ENCODE results near the gene ANKRD42. TPM values are rescaled to one million over a fixed set of nuclear protein-coding genes. Genes with fewer than 3 reads are reported as not detected.

ANKRD42 gene
- total RNA-seq, 1 experiment from 2014 or later: 16.6 TPM

DNA sequence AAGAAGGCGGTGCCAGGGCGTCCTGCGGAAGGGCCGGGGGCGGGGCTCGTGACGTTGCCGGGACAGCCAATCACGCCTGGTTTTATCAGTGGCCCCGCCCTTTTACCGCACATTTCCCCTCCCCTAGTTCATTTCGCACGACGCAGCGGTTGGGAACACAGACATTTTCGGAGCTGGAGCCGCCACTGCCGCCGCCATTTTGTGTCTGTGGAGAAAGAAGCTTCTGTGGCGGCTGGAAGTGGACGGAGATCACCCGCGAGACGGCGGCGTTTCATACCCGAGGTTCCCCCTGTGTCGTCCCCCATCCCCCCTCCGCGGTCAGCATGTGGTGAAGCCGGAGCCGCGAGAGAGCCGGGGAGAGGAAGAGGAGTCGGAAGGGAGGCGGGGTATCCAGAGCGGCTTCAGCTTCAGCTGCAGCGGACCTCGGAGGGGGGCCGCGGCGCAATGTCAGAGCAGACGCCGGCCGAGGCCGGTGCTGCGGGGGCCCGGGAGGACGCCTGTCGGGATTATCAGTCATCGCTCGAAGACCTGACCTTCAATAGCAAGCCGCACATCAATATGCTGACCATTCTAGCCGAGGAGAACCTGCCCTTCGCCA lies 36.4 kb upstream of the ANKRD42 start, which contains the start of gene PCF11:
PCF11 (plus strand) TSS at position 136 of the 598 bp plus-strand sequence; CDS start at position 445, 309 bp downstream.
- DNase-seq: no peak
- Histone ChIP-seq H3K4me1 (ENCODE audit: low read length) (peaks cover 45% of the 10 kb centered on the region), H3K36me3 (ENCODE audit: insufficient read depth, low read length) (peaks cover 44% of the 10 kb centered on the region), H4K20me1 (ENCODE audit: insufficient read depth, low read depth, low read length) (peaks cover 24% of the 10 kb centered on the region), H3K27me3 (ENCODE audit: low read length) (no peaks in the 10 kb centered on the region), H3K9me2 (replicated peaks; ENCODE audit: insufficient read depth, low read length) (no peaks in the 10 kb centered on the region), H3K9ac (ENCODE audit: low read length) (peak within 1 kb of the TSS; percentile 87), H3K4me2 (ENCODE audit: low read depth, low read length, poor library complexity, severe bottlenecking) (peak within 1 kb of the TSS; percentile 96), H3K79me2 (ENCODE audit: low read length) (peaks cover 51% of the 10 kb centered on the region), H2AFZ (ENCODE audit: low read length) (peak within 1 kb of the TSS; percentile 90), H3K4me3 (ENCODE audit: low read length) (peak within 1 kb of the TSS; percentile 86), H3K9me3 (ENCODE audit: low read length) (no peaks in the 10 kb centered on the region), H3K27ac (ENCODE audit: low read length) (peak within 1 kb of the TSS; percentile 93)

DNA sequence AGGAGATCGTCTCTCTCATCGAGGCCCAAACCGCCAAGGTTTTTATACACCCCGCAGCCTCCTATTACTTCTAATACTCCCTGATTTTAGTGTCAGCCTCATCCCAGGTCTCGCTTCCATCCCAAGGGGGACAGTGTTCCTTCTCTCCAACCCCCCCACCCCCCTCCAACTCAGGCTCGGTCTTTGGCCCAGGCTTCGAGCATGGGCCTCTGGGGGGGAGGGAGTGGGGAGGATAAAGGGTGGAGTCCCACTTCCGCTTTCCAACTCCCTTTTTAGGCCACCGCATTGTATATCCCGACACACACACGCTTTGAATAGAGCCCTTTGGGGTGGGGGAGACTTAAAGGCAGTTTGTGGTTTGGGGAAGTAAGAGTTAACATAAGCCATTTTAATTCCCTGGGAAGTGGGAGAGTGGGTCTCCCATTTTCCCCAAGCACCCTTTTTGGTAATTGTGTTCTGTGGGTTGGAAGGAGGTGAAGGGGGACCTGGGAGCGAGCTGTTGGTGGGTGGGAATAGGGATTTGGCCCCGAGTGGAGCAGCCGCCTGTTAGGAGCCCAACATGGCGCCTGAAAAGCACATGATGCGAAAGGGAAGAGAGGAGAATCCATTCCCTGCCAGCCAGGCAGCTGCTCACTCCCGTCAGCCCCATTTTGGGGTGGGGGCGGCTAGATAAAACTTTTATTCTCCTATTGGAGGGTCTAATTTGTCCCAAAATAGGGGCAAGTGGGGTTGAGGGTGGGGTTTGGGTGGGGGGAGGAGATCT lies 35.7 kb upstream of the ANKRD42 start:
- Histone ChIP-seq H3K9ac (ENCODE audit: low read length) (peak overlapping the region; percentile 87), H3K4me3 (ENCODE audit: low read length) (peak overlapping the region; percentile 84), H3K9me2 (replicated peaks; ENCODE audit: insufficient read depth, low read length) (no peaks in the 10 kb centered on the region), H3K4me1 (ENCODE audit: low read length) (peaks cover 52% of the 10 kb centered on the region), H3K79me2 (ENCODE audit: low read length) (peaks cover 58% of the 10 kb centered on the region), H3K27me3 (ENCODE audit: low read length) (no peaks in the 10 kb centered on the region), H4K20me1 (ENCODE audit: insufficient read depth, low read depth, low read length) (peaks cover 24% of the 10 kb centered on the region), H3K27ac (ENCODE audit: low read length) (peak overlapping the region; percentile 93), H3K36me3 (ENCODE audit: insufficient read depth, low read length) (peaks cover 45% of the 10 kb centered on the region), H2AFZ (ENCODE audit: low read length) (no peak overlapping the region), H3K9me3 (ENCODE audit: low read length) (no peaks in the 10 kb centered on the region), H3K4me2 (ENCODE audit: low read depth, low read length, poor library complexity, severe bottlenecking) (peak overlapping the region; percentile 78)
- DNase-seq: peak; percentile 93

- no peaks in the 10 kb centered on the region for H3K27me3 ChIP-seq (ENCODE audit: low read length)
- peaks cover 64% of the 10 kb centered on the region for H3K79me2 ChIP-seq (ENCODE audit: low read length)
- H3K27ac ChIP-seq (ENCODE audit: low read length): peak overlapping the region; percentile 93
- H4K20me1 ChIP-seq (ENCODE audit: insufficient read depth, low read depth, low read length): peaks cover 24% of the 10 kb centered on the region
- no peak overlapping the region for H2AFZ ChIP-seq (ENCODE audit: low read length)
- peaks cover 49% of the 10 kb centered on the region for H3K36me3 ChIP-seq (ENCODE audit: insufficient read depth, low read length)
- H3K9me2 ChIP-seq (replicated peaks; ENCODE audit: insufficient read depth, low read length): no peaks in the 10 kb centered on the region
- DNase-seq: no peak
- peaks cover 58% of the 10 kb centered on the region for H3K4me1 ChIP-seq (ENCODE audit: low read length)
- H3K4me3 ChIP-seq (ENCODE audit: low read length): peak overlapping the region; percentile 84
- peak overlapping the region; percentile 78 for H3K4me2 ChIP-seq (ENCODE audit: low read depth, low read length, poor library complexity, severe bottlenecking)
- no peaks in the 10 kb centered on the region for H3K9me3 ChIP-seq (ENCODE audit: low read length)
- peak overlapping the region; percentile 87 for H3K9ac ChIP-seq (ENCODE audit: low read length)
These were observed 35.1 kb upstream of the ANKRD42 start for GRCh38 chr11:83158357-83158786.

GRCh38 chr11:83158965-83159901 lies 34.3 kb upstream of the ANKRD42 start:
- peaks cover 65% of the 10 kb centered on the region for H3K4me1 ChIP-seq (ENCODE audit: low read length)
- peaks cover 24% of the 10 kb centered on the region for H4K20me1 ChIP-seq (ENCODE audit: insufficient read depth, low read depth, low read length)
- no peak overlapping the region for H2AFZ ChIP-seq (ENCODE audit: low read length)
- peak overlapping the region; percentile 93 for H3K27ac ChIP-seq (ENCODE audit: low read length)
- DNase-seq: peak; percentile 72
- H3K9me2 ChIP-seq (replicated peaks; ENCODE audit: insufficient read depth, low read length): no peaks in the 10 kb centered on the region
- no peaks in the 10 kb centered on the region for H3K9me3 ChIP-seq (ENCODE audit: low read length)
- H3K4me2 ChIP-seq (ENCODE audit: low read depth, low read length, poor library complexity, severe bottlenecking): peak overlapping the region; percentile 78
- H3K4me3 ChIP-seq (ENCODE audit: low read length): peak overlapping the region; percentile 84
- no peaks in the 10 kb centered on the region for H3K27me3 ChIP-seq (ENCODE audit: low read length)
- H3K79me2 ChIP-seq (ENCODE audit: low read length): peaks cover 72% of the 10 kb centered on the region
- H3K36me3 ChIP-seq (ENCODE audit: insufficient read depth, low read length): peaks cover 56% of the 10 kb centered on the region
- peak overlapping the region; percentile 87 for H3K9ac ChIP-seq (ENCODE audit: low read length)

DNA sequence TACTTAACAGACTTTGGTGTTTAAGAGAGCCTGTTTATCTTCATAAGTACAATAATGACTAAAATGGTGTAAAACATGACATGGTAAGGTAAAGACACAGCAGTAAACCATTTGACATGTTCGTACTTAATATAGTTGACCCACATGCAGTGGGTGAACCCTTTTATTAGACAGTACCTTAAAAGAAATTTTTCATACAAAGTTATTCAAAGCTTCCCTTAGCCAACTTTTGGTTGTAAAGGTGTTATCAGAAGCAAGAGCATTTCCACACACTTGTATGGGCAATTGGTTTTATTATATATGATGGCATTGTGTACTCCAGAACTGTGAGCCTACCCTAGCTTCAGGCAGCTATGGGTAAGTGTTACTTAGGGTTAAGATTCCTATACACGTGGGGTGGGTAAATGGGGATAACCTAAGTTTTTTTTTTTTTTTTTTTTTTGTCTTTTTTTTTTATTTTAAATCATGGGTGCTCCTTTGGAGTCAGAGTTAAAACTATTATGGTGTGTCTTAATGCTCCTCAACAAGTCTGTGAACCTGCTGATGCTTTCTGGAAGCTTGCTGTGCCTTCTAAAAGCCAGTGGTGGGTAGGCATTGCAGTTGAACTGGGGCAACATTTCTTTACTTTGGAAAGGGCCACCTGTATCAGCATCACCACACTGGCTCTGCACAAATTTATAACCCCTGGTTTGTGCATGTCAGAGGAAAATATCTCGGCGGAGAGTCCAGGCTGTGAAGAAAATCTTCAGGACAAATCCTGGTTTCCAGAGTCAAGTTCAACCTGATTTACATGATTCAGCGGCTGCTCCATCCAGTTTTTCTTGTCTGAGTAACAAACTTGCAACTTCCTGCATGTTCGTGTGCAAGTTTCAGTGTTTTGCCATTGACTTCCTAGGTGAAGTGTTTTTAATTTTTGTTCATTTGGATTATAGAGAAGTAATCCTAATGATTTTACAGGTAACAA lies 33.3 kb upstream of the ANKRD42 start:
- Histone ChIP-seq H3K27ac (ENCODE audit: low read length) (peak overlapping the region; percentile 93), H3K4me3 (ENCODE audit: low read length) (peak overlapping the region; percentile 84), H3K36me3 (ENCODE audit: insufficient read depth, low read length) (peaks cover 64% of the 10 kb centered on the region), H4K20me1 (ENCODE audit: insufficient read depth, low read depth, low read length) (peaks cover 24% of the 10 kb centered on the region), H3K9ac (ENCODE audit: low read length) (peak overlapping the region; percentile 87), H3K79me2 (ENCODE audit: low read length) (peaks cover 80% of the 10 kb centered on the region), H2AFZ (ENCODE audit: low read length) (no peak overlapping the region), H3K9me2 (replicated peaks; ENCODE audit: insufficient read depth, low read length) (no peaks in the 10 kb centered on the region), H3K27me3 (ENCODE audit: low read length) (no peaks in the 10 kb centered on the region), H3K4me1 (ENCODE audit: low read length) (peaks cover 65% of the 10 kb centered on the region), H3K4me2 (ENCODE audit: low read depth, low read length, poor library complexity, severe bottlenecking) (peak overlapping the region; percentile 78), H3K9me3 (ENCODE audit: low read length) (no peaks in the 10 kb centered on the region)
- peak; percentile 66 for DNase-seq

- DNase-seq: no peak
- no peaks in the 10 kb centered on the region for H3K27me3 ChIP-seq (ENCODE audit: low read length)
- peaks cover 24% of the 10 kb centered on the region for H4K20me1 ChIP-seq (ENCODE audit: insufficient read depth, low read depth, low read length)
- peak overlapping the region; percentile 93 for H3K27ac ChIP-seq (ENCODE audit: low read length)
- peak overlapping the region; percentile 78 for H3K4me2 ChIP-seq (ENCODE audit: low read depth, low read length, poor library complexity, severe bottlenecking)
- H3K9ac ChIP-seq (ENCODE audit: low read length): no peak overlapping the region
- no peak overlapping the region for H2AFZ ChIP-seq (ENCODE audit: low read length)
- peaks cover 79% of the 10 kb centered on the region for H3K36me3 ChIP-seq (ENCODE audit: insufficient read depth, low read length)
- H3K4me1 ChIP-seq (ENCODE audit: low read length): peaks cover 62% of the 10 kb centered on the region
- H3K9me3 ChIP-seq (ENCODE audit: low read length): no peaks in the 10 kb centered on the region
- 0 out of 2 replicates have a peak overlapping the region, but pooled peaks have one; percentile 1 for H3K4me3 ChIP-seq (ENCODE audit: low read length)
- H3K79me2 ChIP-seq (ENCODE audit: low read length): peaks cover 95% of the 10 kb centered on the region
- no peaks in the 10 kb centered on the region for H3K9me2 ChIP-seq (replicated peaks; ENCODE audit: insufficient read depth, low read length)
These were observed 31.8 kb upstream of the ANKRD42 start for GRCh38 chr11:83161610-83162199.

GRCh38 chr11:83162377-83162776 lies 31.1 kb upstream of the ANKRD42 start:
- Histone ChIP-seq H3K9me3 (ENCODE audit: low read length) (no peaks in the 10 kb centered on the region), H3K9me2 (replicated peaks; ENCODE audit: insufficient read depth, low read length) (no peaks in the 10 kb centered on the region), H3K27me3 (ENCODE audit: low read length) (no peaks in the 10 kb centered on the region), H2AFZ (ENCODE audit: low read length) (no peak overlapping the region), H3K4me1 (ENCODE audit: low read length) (peaks cover 65% of the 10 kb centered on the region), H3K4me3 (ENCODE audit: low read length) (no peak overlapping the region), H3K9ac (ENCODE audit: low read length) (no peak overlapping the region), H3K79me2 (ENCODE audit: low read length) (peaks cover 97% of the 10 kb centered on the region), H3K27ac (ENCODE audit: low read length) (peak overlapping the region; percentile 93), H4K20me1 (ENCODE audit: insufficient read depth, low read depth, low read length) (peaks cover 24% of the 10 kb centered on the region), H3K4me2 (ENCODE audit: low read depth, low read length, poor library complexity, severe bottlenecking) (peak overlapping the region; percentile 78), H3K36me3 (ENCODE audit: insufficient read depth, low read length) (peaks cover 83% of the 10 kb centered on the region)
- peak; percentile 67 for DNase-seq

Data from Karpas-422 (cell line).